ENCODE measurements around the gene NTSR2. TPM values are rescaled to one million over a fixed set of nuclear protein-coding genes. Genes with fewer than 3 reads are reported as not detected.

Gene NTSR2
- total RNA-seq, 1 donor from 2014 or later: not detected

DNA sequence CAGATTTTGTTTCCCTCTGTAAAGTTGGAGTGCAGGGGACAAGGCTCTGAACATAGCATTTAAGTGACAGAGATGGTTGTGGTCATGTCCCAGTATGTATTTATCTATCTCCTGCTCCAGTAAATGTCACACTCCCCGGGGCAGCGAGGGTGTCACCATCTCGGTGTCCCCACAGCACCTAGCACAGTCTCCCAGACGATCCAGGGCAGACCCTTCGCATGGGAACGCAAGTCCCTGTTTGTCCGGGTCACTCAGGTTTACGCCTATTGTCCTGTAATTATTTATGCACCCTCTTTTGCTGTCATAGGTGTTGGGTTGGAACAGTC lies 12.6 kb upstream of the NTSR2 start:
- no peaks in the 10 kb centered on the region for H4K20me1 ChIP-seq (ENCODE audit: insufficient read depth, low read length)
- H3K9me3 Mint-ChIP-seq (ENCODE audit: unreplicated experiment): no peaks in the 10 kb centered on the region

DNA sequence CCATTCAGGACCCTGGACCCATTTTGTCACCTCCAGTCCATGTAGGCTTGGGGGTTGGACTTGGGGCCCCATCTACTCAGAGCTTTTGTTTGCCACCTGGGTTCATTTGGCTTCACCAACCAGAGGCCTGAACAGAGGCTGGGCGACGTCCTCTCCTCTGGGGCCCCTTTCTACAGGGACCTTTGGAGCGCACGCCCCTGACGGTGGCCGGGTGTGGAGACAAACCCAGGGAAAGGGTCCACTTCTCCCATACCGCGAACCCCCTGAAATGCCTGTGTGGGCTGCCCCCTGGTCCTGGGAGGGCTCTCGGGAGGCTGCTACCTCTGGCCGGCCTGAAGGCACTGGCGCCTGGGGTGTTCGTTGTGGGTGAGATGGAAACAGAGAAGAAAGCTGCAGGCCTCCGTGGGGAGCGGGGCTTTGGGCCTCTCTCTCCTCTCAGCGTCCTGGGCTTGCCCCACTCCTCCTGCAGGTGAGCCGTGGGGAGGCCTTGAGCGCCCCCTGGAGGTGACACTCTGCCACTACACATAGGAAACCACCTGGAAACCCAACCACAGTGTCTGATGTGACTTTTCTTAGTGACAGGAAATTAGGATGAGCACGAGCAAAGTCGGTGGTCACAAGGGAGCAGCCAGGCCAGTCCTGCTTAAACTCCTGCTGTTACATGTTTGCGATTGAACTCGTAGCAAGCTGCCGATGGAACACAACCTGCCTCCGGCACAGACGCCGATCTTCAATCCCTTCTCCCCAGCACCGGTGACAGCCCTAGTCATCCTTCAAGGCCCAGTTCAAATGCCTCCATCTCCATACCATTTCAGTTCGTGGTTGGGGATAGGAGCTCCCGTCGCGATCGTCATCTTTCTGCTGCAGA lies 12.0 kb upstream of the NTSR2 start:
- Histone ChIP-seq H4K20me1 (ENCODE audit: insufficient read depth, low read length) (no peaks in the 10 kb centered on the region), H3K79me2 (ENCODE audit: insufficient read depth, low read length) (no peaks in the 10 kb centered on the region), H3K4me3 (ENCODE audit: insufficient read depth, low read depth, low read length) (no peak overlapping the region), H3K36me3 (ENCODE audit: insufficient read depth, low read length) (no peaks in the 10 kb centered on the region), H3K27me3 (ENCODE audit: insufficient read depth, low read length) (peaks cover 41% of the 10 kb centered on the region), H3K4me1 (ENCODE audit: insufficient read depth, low read length) (no peaks in the 10 kb centered on the region), H3K27ac (ENCODE audit: low read depth, low read length) (no peak overlapping the region), H3K9ac (ENCODE audit: low read length) (no peak overlapping the region), H3K4me2 (ENCODE audit: low read length) (no peak overlapping the region), H3K9me3 (ENCODE audit: insufficient read depth, low read depth, low read length) (no peaks in the 10 kb centered on the region), H2AFZ (ENCODE audit: low read depth, low read length) (no peak overlapping the region)
- Mint-ChIP-seq H3K27me3 (ENCODE audit: low read depth, unreplicated experiment) (peaks cover 60% of the 10 kb centered on the region), H3K27ac (ENCODE audit: unreplicated experiment) (no peak overlapping the region), H3K4me3 (ENCODE audit: unreplicated experiment) (no peak overlapping the region), H3K36me3 (ENCODE audit: low read depth, unreplicated experiment) (no peaks in the 10 kb centered on the region), H3K4me1 (ENCODE audit: low read depth, unreplicated experiment) (peaks cover 13% of the 10 kb centered on the region), H3K9me3 (ENCODE audit: unreplicated experiment) (no peaks in the 10 kb centered on the region)
- no peak for FAIRE-seq
- no peak for TF ChIP-seq EZH2 (IDR thresholded peaks at IDR 0.05; ENCODE audit: insufficient read depth, low read length)
- TF ChIP-seq, protein P1, sequence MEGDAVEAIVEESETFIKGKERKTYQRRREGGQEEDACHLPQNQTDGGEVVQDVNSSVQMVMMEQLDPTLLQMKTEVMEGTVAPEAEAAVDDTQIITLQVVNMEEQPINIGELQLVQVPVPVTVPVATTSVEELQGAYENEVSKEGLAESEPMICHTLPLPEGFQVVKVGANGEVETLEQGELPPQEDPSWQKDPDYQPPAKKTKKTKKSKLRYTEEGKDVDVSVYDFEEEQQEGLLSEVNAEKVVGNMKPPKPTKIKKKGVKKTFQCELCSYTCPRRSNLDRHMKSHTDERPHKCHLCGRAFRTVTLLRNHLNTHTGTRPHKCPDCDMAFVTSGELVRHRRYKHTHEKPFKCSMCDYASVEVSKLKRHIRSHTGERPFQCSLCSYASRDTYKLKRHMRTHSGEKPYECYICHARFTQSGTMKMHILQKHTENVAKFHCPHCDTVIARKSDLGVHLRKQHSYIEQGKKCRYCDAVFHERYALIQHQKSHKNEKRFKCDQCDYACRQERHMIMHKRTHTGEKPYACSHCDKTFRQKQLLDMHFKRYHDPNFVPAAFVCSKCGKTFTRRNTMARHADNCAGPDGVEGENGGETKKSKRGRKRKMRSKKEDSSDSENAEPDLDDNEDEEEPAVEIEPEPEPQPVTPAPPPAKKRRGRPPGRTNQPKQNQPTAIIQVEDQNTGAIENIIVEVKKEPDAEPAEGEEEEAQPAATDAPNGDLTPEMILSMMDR (IDR thresholded peaks at IDR 0.05; ENCODE audit: insufficient read depth, low read depth, low read length): peak; percentile 66
- DNase-seq (ENCODE audit: low read depth): no peak

More for the DNA sequence above, 12.6 kb upstream of the NTSR2 start:
- no peaks in the 10 kb centered on the region for H3K9me3 ChIP-seq (ENCODE audit: insufficient read depth, low read depth, low read length)
- H3K4me3 ChIP-seq (ENCODE audit: insufficient read depth, low read depth, low read length): no peak overlapping the region
- no peaks in the 10 kb centered on the region for H3K79me2 ChIP-seq (ENCODE audit: insufficient read depth, low read length)
- no peak overlapping the region for H2AFZ ChIP-seq (ENCODE audit: low read depth, low read length)
- no peaks in the 10 kb centered on the region for H3K36me3 ChIP-seq (ENCODE audit: insufficient read depth, low read length)
- Mint-ChIP-seq H3K36me3 (ENCODE audit: low read depth, unreplicated experiment) (no peaks in the 10 kb centered on the region), H3K27ac (ENCODE audit: unreplicated experiment) (no peak overlapping the region), H3K4me1 (ENCODE audit: low read depth, unreplicated experiment) (peaks cover 13% of the 10 kb centered on the region), H3K27me3 (ENCODE audit: low read depth, unreplicated experiment) (peaks cover 63% of the 10 kb centered on the region), H3K4me3 (ENCODE audit: unreplicated experiment) (no peak overlapping the region)
- no peaks in the 10 kb centered on the region for H3K4me1 ChIP-seq (ENCODE audit: insufficient read depth, low read length)
- H3K27me3 ChIP-seq (ENCODE audit: insufficient read depth, low read length): peaks cover 35% of the 10 kb centered on the region
- H3K27ac ChIP-seq (ENCODE audit: low read depth, low read length): no peak overlapping the region
- TF ChIP-seq, protein P1 (IDR thresholded peaks at IDR 0.05; ENCODE audit: insufficient read depth, low read depth, low read length): no peak
- TF ChIP-seq EZH2 (IDR thresholded peaks at IDR 0.05; ENCODE audit: insufficient read depth, low read length): no peak
- H3K4me2 ChIP-seq (ENCODE audit: low read length): no peak overlapping the region
- FAIRE-seq: no peak
- no peak overlapping the region for H3K9ac ChIP-seq (ENCODE audit: low read length)
- no peak for DNase-seq (ENCODE audit: low read depth)
